Activated CD4-positive, alpha-beta memory T cell treated with anti-CD3 and anti-CD28 coated beads, Interleukin-2, amount 10 ng/mL, durations not matched to agents 7 days and 5 days (primary cell): ENCODE results near the gene TMPRSS13. TPM values are rescaled to one million over a fixed set of nuclear protein-coding genes. Genes with fewer than 3 reads are reported as not detected.

Source experiments
- CTCF ChIA-PET: fragments of 350-600 bp; sonication (Branson Sonifier 250); formaldehyde crosslinking; loops from one replicate; lab custom pipeline; 2021; ENCODE audit warnings: antibody characterized with exemption, inconsistent platforms; lab: Charles Lee
- POLR2A ChIA-PET: fragments of 350-600 bp; sonication (Branson Sonifier 250); formaldehyde crosslinking; loops from one replicate; lab custom pipeline; 2021; ENCODE audit warnings: antibody characterized with exemption; lab: Charles Lee
- DNase-seq: peaks from one replicate; pipeline ENCODE4 v3.0.0-alpha.2; 2020
- H3K27ac Mint-ChIP-seq: one replicate; pipeline ENCODE4 v1.8.0; 2021; ENCODE audit warnings: mild to moderate bottlenecking, mixed read lengths
- H3K27me3 Mint-ChIP-seq: one replicate; pipeline ENCODE4 v1.8.0; 2021; ENCODE audit warnings: mixed read lengths
- H3K36me3 Mint-ChIP-seq: one replicate; pipeline ENCODE4 v1.8.0; 2021; ENCODE audit warnings: low read depth, mixed read lengths
- H3K4me1 Mint-ChIP-seq: one replicate; pipeline ENCODE4 v1.8.0; 2021; ENCODE audit warnings: mixed read lengths
- H3K4me3 Mint-ChIP-seq: one replicate; pipeline ENCODE4 v1.8.0; 2021; ENCODE audit warnings: mild to moderate bottlenecking, mixed read lengths
- H3K9me3 Mint-ChIP-seq: one replicate; pipeline ENCODE4 v1.8.0; 2021; ENCODE audit warnings: mixed read lengths
- total RNA-seq, 2 experiments: library from RNA; stranded (reverse); gene quantifications; one replicate each; pipeline ENCODE4 v1.2.3, GENCODE V29; 2021

TMPRSS13 gene
- total RNA-seq, 2 experiments from 2014 or later: 1.9 to 2.2 TPM

DNA sequence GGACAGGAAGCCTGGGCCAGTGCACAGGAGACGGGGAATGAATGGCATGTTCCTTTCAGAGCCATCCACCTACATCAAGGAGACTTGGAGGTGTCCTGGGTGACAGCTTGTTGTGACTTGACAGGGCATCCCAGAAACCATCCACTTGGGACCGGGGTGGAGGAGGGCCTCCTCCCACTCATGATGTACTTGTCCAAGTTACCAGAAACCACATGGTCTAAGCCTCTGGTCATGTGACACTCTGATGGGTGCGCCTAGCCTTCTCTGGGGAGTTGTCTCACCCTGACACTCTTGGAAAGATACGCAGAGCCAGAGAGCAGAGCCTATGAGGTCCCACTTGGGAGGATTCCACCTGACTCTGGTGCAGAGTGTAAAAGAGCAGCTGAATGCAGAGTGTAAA lies 31.1 kb downstream of the TMPRSS13 start:
- H3K4me1 Mint-ChIP-seq: peaks cover 9% of the 10 kb centered on the region
- H3K27me3 Mint-ChIP-seq: peaks cover 17% of the 10 kb centered on the region
- ChIA-PET POLR2A (no interaction called here), CTCF (no interaction called here)
- DNase-seq: no peak
- no peak overlapping the region for H3K4me3 Mint-ChIP-seq
- H3K36me3 Mint-ChIP-seq: no peaks in the 10 kb centered on the region
- no peak overlapping the region for H3K27ac Mint-ChIP-seq
- peaks cover 4% of the 10 kb centered on the region for H3K9me3 Mint-ChIP-seq

DNA sequence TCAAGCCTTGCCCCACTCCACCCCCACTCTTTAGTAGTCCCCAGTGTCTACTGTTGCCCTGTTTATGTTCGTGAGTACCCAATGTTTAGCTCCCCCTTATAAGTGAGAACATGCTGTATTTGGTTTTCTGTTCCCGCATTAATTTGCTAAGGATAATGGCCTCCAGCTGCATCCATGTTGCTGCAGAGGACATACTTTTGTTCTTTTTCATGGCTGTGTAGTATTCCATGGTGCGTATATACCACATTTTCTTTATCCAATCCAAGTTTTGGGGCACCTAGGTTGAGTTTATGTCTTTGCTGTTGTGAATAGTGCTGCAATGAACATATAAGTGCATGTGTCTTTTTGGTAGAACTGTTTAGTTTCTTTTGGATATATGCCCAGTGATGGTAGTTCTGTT lies 36.6 kb downstream of the TMPRSS13 start:
- no peak for DNase-seq
- no peak overlapping the region for H3K4me3 Mint-ChIP-seq
- H3K9me3 Mint-ChIP-seq: peaks cover 7% of the 10 kb centered on the region
- no peaks in the 10 kb centered on the region for H3K4me1 Mint-ChIP-seq
- H3K27ac Mint-ChIP-seq: no peak overlapping the region
- CTCF ChIA-PET: no interaction called here
- H3K27me3 Mint-ChIP-seq: peaks cover 37% of the 10 kb centered on the region
- POLR2A ChIA-PET: no interaction called here
- H3K36me3 Mint-ChIP-seq: no peaks in the 10 kb centered on the region

DNA sequence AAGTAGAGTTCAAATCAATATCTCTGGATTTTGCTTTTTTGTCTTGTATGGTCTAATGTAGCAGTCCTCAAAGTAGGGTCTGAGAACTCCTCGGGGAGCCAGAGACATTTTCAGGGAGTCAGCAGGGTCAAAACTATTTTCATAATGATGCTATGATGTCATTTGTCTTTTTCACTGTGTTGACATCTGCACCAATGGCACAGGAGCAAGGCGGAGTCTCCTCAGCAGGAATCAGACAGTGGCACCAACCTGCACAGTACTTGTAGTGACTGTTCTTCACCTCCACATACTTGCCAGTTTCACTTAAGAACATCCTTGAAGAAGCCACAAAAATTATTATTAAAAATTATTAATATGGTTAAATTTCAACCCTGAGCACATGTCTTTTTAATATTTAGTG lies 37.8 kb downstream of the TMPRSS13 start:
- no peak for DNase-seq
- Mint-ChIP-seq H3K27me3 (peaks cover 33% of the 10 kb centered on the region), H3K9me3 (peaks cover 7% of the 10 kb centered on the region), H3K4me1 (no peaks in the 10 kb centered on the region), H3K36me3 (no peaks in the 10 kb centered on the region), H3K4me3 (no peak overlapping the region), H3K27ac (no peak overlapping the region)
- POLR2A ChIA-PET: no interaction called here
- CTCF ChIA-PET: interaction anchor here (1.0 kb wide), 1 partner anchor 162 kb away, joined by 4 read pairs; no protein-coding TSS in a partner anchor

DNA sequence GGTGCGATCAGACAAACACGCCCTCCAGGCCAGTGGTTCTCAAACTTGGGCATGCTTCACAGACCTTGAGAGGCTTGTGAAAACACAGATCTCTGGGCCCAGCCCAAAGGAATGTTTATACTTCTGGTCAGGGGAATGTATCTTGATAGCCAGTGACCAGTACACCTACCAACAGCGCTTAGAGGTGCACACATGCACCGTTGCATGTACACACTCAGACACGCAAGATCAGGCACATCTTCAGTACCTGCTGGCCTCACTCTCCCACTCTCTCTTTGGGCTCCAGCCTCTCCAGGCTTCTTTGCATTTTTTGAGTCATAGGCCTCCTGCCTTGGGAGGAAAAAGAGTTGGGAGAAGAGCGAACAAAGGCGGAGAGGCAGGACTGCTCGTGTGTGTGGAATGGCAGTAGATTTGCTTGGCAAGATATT lies 41.0 kb downstream of the TMPRSS13 start:
- Mint-ChIP-seq H3K4me1 (no peaks in the 10 kb centered on the region), H3K4me3 (no peak overlapping the region), H3K27me3 (peaks cover 23% of the 10 kb centered on the region), H3K27ac (no peak overlapping the region), H3K9me3 (peaks cover 4% of the 10 kb centered on the region), H3K36me3 (no peaks in the 10 kb centered on the region)
- no peak for DNase-seq
- ChIA-PET CTCF (no interaction called here), POLR2A (no interaction called here)

DNA sequence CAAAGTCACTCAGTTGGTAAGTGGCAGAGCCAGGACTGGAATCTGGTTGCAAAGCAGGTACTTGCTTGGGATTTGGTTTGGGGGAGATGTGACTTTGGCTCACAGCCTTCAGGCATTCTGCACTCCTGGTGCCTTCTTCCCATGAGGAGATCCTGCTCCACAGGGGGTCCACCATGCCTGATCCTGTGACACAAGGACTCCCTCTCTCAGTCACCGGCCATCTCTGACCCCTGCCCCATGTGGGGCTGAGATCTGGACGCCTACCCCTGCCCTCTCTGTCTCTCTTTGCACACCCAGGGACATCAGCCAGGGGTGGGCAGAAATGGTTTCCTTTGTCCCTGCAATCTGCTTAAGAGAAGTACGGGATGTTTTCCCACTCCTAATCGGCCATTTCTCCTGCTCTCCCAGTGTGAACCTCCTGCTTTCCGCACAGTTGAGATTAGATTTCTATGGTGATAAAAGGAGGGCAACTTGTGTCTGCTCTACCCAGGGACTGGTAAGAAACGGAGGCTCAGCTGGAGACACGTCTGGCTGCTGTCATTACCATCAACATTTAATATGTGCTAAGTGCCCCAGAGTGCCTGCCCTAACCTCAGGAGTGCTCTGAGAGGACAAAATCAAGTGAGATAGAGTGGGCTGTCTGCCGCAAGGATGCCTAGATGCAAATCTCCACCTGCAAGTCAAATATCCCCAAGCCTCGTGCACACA lies 41.6 kb downstream of the TMPRSS13 start:
- CTCF ChIA-PET: no interaction called here
- Mint-ChIP-seq H3K27ac (no peak overlapping the region), H3K9me3 (peaks cover under 1% of the 10 kb centered on the region), H3K4me3 (no peak overlapping the region), H3K27me3 (peaks cover 21% of the 10 kb centered on the region), H3K4me1 (no peaks in the 10 kb centered on the region), H3K36me3 (no peaks in the 10 kb centered on the region)
- DNase-seq: no peak
- POLR2A ChIA-PET: no interaction called here

DNA sequence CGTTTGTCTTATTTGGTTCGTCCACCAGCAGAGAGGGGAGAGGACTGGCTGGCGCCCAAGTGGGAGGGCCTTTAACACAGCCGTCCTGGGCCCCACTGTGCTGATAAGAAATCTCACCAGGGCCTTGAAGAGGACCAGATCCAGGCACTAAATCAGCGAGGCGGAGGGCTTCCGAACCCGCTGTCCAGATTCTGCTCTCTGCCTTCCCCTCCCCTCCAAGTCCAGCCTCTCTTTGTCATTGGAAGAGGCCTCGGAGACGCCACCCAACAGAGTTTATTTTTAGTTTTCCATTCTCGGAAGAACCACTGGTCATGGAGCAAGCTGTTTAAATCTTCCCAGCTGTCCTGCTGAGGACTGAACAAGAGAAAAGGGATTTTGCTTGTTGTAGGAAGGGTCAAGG lies 43.4 kb downstream of the TMPRSS13 start:
- no peak for DNase-seq

DNA sequence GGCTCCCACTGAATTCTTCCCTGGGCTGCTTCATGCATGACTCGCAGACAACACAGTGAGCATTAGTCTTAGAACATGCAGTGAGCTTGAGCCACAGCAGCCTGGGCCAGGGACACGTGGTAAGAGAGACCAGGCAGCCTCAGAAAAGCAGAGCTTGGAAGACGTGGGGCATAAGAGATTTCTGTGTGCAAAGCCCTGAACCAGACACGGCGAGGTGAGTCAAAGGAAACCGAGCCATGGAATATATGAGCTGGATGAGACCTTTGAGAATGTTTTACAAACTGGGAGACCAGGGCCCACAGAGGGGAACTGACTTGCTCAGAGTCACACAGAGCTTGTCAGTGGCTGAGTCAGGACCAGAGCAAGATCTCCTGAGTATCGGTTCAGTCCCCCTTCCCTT lies 44.2 kb downstream of the TMPRSS13 start:
- Mint-ChIP-seq H3K36me3 (no peaks in the 10 kb centered on the region), H3K27me3 (peaks cover 34% of the 10 kb centered on the region), H3K27ac (no peak overlapping the region), H3K4me3 (no peak overlapping the region), H3K4me1 (no peaks in the 10 kb centered on the region), H3K9me3 (no peaks in the 10 kb centered on the region)
- no peak for DNase-seq
- CTCF ChIA-PET: no interaction called here
- POLR2A ChIA-PET: no interaction called here

More for the DNA sequence above, 43.4 kb downstream of the TMPRSS13 start:
- Mint-ChIP-seq H3K9me3 (no peaks in the 10 kb centered on the region), H3K4me1 (no peaks in the 10 kb centered on the region), H3K4me3 (no peak overlapping the region), H3K27me3 (peaks cover 27% of the 10 kb centered on the region), H3K36me3 (no peaks in the 10 kb centered on the region), H3K27ac (no peak overlapping the region)
- ChIA-PET CTCF (no interaction called here), POLR2A (no interaction called here)

DNA sequence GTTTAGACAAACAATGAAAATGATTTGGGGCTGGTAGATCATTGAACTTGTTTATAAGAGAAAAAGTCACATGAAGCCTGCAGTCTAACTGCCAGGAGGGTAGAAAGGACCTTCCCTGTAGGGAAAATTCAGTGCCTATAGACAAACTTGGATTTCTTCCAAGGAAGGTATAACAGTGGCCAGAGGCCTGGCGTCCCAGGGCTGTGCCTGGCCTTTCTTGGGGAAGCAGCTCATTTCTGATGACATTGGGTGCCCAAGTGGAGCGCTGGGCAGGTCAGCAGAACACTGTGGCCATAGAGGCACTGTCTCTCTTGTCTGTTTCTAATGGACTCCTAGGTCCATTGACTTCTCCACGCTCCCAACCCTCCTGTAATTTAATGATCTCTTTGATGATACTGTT lies 46.1 kb downstream of the TMPRSS13 start:
- no peaks in the 10 kb centered on the region for H3K36me3 Mint-ChIP-seq
- no peak overlapping the region for H3K4me3 Mint-ChIP-seq
- no peak for DNase-seq
- H3K27ac Mint-ChIP-seq: no peak overlapping the region
- peaks cover 45% of the 10 kb centered on the region for H3K27me3 Mint-ChIP-seq
- ChIA-PET POLR2A (no interaction called here), CTCF (interaction anchor here (1.0 to 1.1 kb wide), 2 partner anchors 40 to 170 kb away, joined by 3 read pairs; no protein-coding TSS in a partner anchor)
- no peaks in the 10 kb centered on the region for H3K9me3 Mint-ChIP-seq
- no peaks in the 10 kb centered on the region for H3K4me1 Mint-ChIP-seq

DNA sequence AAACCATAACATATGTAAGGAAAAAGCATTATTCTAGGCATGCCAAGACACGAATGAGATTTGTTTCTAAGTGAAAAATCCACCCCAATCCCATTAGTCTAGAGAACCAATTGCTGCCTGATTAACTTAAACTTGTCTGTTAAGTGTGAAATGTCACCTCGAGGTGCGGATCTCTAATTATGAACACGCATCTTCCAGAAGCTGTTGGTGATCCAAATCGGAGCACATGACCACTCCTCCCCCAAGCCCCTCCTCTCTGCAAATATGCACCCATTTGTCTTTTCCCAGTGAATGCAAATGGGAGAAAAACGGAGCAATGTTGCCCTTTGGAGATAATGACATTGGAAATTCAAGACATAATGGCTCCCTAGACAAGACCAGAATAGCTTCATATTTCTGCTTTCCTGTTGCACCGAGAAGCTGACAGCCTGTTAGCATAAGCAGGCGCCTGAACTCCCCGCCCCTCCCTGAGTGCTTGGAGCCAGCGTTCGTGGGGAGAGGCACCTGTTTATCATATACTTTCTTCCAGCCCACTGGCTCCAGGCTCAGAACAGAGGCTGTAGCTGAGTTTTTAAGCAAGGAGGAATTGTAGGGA lies 46.8 kb downstream of the TMPRSS13 start:
- no peaks in the 10 kb centered on the region for H3K9me3 Mint-ChIP-seq
- peaks cover 48% of the 10 kb centered on the region for H3K27me3 Mint-ChIP-seq
- CTCF ChIA-PET: interaction anchor here (1.0 to 1.1 kb wide), 2 partner anchors 39 to 171 kb away, joined by 3 read pairs; no protein-coding TSS in a partner anchor
- H3K4me1 Mint-ChIP-seq: no peaks in the 10 kb centered on the region
- H3K36me3 Mint-ChIP-seq: no peaks in the 10 kb centered on the region
- no peak for DNase-seq
- POLR2A ChIA-PET: no interaction called here
- no peak overlapping the region for H3K27ac Mint-ChIP-seq
- H3K4me3 Mint-ChIP-seq: no peak overlapping the region

DNA sequence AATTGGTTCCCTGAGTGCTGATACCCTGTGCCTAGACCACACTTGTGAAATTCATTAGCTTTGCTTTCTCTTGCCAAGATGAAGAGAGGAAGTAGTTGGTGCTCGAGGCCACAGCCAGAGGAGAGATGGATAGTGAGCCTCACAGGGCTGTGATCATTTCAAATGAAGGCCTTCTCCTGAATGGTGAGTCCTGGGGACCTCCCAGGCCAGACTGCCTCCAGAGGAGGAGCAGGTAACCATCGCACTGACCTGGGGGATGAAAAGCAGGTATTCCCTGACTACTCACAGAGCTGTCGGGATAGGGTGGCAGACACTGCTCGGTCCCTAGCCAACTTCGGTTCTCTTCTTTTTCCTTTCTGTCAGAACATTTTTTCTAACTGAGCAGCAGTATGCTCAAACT lies 48.0 kb downstream of the TMPRSS13 start:
- DNase-seq: no peak
- Mint-ChIP-seq H3K27ac (no peak overlapping the region), H3K4me1 (peaks cover 4% of the 10 kb centered on the region), H3K9me3 (no peaks in the 10 kb centered on the region), H3K36me3 (no peaks in the 10 kb centered on the region), H3K27me3 (peaks cover 57% of the 10 kb centered on the region), H3K4me3 (no peak overlapping the region)
- POLR2A ChIA-PET: no interaction called here
- CTCF ChIA-PET: no interaction called here

DNA sequence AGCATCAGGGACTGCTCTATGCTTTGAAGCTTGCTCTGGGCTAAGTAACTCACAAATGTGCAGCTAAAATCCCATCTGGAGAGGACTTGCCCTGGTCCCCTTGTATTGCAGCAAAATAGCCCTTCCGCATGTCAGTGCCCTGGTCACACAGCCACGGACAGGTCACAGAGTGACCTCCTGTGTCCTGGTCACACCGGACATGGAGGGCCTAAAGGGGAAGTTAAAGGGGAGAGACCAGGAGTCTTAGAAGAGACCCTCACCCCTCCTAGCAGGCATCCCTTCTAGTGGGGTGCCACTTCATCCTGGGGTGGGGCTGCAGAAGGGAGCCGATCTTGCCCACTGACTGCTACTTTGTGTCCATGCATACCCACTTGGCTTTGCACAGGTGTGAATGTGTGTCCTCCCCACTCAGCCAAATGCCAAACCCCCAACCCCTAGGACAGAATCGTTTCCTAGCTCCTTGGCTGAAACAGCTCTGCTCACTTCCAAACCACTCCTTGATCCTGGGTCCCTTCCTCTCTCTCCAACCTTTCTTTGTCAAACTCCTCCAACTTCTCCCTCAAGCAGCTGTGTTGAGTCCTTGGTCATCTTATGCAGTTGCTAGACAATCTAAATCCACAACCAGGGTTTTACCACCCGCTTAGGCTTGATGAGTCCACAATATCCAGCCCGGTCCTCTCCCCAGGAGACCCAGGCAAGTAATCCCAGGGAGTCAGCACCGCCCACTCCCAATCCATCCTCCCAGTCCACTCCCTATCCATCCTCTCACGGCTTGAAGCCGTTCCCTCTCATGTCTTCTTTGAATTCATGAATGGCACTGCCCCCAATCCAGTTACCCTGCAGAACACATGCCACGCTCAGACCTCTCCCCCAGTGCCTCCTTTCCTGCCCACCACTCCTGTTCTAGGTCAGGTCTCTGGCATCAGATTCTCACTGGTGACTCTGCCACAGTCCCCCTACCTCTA lies 49.4 kb downstream of the TMPRSS13 start:
- no peak for DNase-seq
- no peaks in the 10 kb centered on the region for H3K36me3 Mint-ChIP-seq
- H3K4me3 Mint-ChIP-seq: no peak overlapping the region
- H3K27ac Mint-ChIP-seq: no peak overlapping the region
- ChIA-PET POLR2A (no interaction called here), CTCF (no interaction called here)
- peaks cover 71% of the 10 kb centered on the region for H3K27me3 Mint-ChIP-seq
- H3K4me1 Mint-ChIP-seq: peaks cover 18% of the 10 kb centered on the region
- no peaks in the 10 kb centered on the region for H3K9me3 Mint-ChIP-seq

DNA sequence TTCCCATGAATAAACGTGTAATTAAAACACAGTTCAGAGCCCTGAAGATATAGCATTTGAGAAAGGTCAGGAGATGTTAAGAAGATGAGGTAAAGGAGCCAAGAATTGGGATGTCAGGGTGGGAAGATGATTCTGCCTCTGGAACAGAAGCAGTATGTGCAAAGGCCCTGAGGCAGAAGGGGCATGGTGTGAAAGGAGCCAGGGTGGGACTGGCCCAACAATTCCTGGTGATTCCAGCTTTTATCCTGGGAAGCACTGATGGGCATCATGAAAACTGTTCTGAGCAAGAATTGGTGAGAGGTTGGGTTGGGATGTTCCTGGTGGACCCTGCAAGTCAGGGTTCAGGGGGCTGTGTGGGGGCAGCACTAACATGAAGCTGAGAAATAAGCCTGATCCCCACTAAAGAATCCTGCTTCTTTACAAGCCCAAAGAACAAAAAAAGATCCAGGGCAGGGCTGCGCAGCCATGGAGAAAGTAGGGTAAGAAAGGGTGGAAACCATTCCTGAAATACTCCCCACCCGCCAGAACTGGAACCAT lies 50.2 kb downstream of the TMPRSS13 start:
- H3K27me3 Mint-ChIP-seq: peaks cover 76% of the 10 kb centered on the region
- ChIA-PET CTCF (no interaction called here), POLR2A (no interaction called here)

More for the DNA sequence above, 50.2 kb downstream of the TMPRSS13 start:
- DNase-seq: no peak
- peaks cover 24% of the 10 kb centered on the region for H3K4me1 Mint-ChIP-seq
- H3K4me3 Mint-ChIP-seq: no peak overlapping the region
- H3K36me3 Mint-ChIP-seq: no peaks in the 10 kb centered on the region
- no peak overlapping the region for H3K27ac Mint-ChIP-seq
- no peaks in the 10 kb centered on the region for H3K9me3 Mint-ChIP-seq
